AG04450 (cell line): ENCODE data around the gene GLUL. TPM values are rescaled to one million over a fixed set of nuclear protein-coding genes. Genes with fewer than 3 reads are reported as not detected.

ENCODE experiments used
- CTCF ChIA-PET: fragments of 300-600, 350-600 bp; formaldehyde crosslinking; extraction: SDS; loops from one replicate; lab custom pipeline; 2022; ENCODE audit warnings: antibody characterized with exemption, inconsistent platforms; lab: Charles Lee
- POLR2A ChIA-PET: fragments of 350-600 bp; formaldehyde crosslinking; extraction: SDS; loops from one replicate; lab custom pipeline; 2021; ENCODE audit warnings: antibody characterized with exemption, inconsistent platforms; lab: Yijun Ruan, JAX
- DNase-seq: peaks from one replicate; pipeline ENCODE4 v3.0.0-alpha.2; 2011; ENCODE audit warnings: low read depth, low spot score
- H3K27ac ChIP-seq: one replicate; pipeline ENCODE4 v1.5.1; 2012; ENCODE audit warnings: low read depth, low read length, control low read depth
- H3K27me3 ChIP-seq: one replicate; pipeline ENCODE4 v1.6.0; 2012; ENCODE audit warnings: low read length; ENCODE audit not compliant: control insufficient read depth, insufficient read depth
- H3K4me3 ChIP-seq: 2 replicates; pipeline ENCODE4 v1.5.1; 2011; ENCODE audit warnings: mild to moderate bottlenecking, low read depth, low read length, control low read depth
- H3K9me3 ChIP-seq: 2 replicates; pipeline ENCODE4 v1.5.1; 2012; ENCODE audit warnings: low read length; ENCODE audit not compliant: control insufficient read depth, insufficient read depth
- polyA minus RNA-seq: library from RNA; depleted of rRNA, polyadenylated mRNA; stranded (reverse); fragments of >200 nt; gene quantifications from 2 replicates; pipeline ENCODE4 v1.2.3, GENCODE V29; 2011; rRNA and poly(A)+ RNA removed
- polyA plus RNA-seq: library from polyadenylated mRNA; depleted of rRNA; stranded (reverse); fragments of >200 nt; gene quantifications from 2 replicates; pipeline ENCODE4 v1.2.3, GENCODE V29; 2011; rRNA removed
- TF ChIP-seq, protein P1 (sequence below): IDR thresholded peaks from 2 replicates; pipeline ENCODE4 v1.5.1; 2011; ENCODE audit warnings: low read depth, low read length, control low read depth, inconsistent platforms

Gene GLUL
- polyA plus RNA-seq (151 and 182 TPM in 2 replicates), polyA minus RNA-seq (185 and 227 TPM in 2 replicates)

DNA sequence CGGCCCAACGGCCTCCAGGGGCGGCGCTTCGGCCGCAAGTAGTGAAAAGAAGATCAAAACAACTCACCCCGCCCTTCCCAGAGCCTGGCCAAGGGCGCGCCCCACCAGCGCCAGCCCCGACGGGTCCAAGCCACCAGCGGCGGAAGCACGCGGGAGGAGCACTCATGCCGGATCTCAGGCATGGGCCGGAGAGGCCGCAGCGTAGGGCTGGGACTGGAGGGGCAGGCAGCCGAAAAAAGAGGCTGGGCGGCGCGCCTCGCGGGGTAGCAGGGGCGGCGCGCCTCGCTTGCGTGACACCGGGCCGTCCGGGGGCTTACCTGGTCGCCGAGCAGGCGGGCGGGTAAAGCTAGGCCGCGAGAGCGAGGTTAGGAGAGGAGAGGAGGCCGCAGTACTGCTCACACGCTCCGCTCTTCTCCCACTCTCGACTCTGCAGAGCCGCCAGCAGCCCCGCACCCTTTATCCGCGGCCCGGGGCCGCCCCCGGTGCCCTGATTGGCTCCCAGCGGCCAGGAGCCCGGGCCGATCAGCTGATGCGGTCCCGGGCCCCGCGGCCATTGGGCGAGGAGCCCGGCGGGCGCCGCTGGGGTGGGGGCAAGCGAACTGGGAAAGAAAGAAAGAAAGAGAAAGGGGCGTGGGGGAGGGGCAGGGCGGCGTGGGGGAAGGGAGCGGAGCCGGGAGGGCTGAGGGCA, at the start of gene GLUL:
Gene GLUL (minus strand): TSS at position 429 of the 688 bp plus-strand sequence. CDS start 3,053 bp downstream, outside the sequence.
- ChIA-PET POLR2A (interaction anchor here (0.5 to 1.9 kb wide), 16 partner anchors 10 to 1389 kb away, joined by 3 to 17 read pairs (median 4); partner anchors contain the start of gene TEDDM1), CTCF (interaction anchor here (1.0 to 12.0 kb wide), 2 partner anchors 11 to 247 kb away, joined by 3 to 536 read pairs; no protein-coding TSS in a partner anchor)
- no peaks in the 10 kb centered on the region for H3K27me3 ChIP-seq
- peak within 1 kb of the TSS; percentile 78 for H3K4me3 ChIP-seq
- H3K27ac ChIP-seq: peak within 1 kb of the TSS; percentile 87
- H3K9me3 ChIP-seq: no peaks in the 10 kb centered on the region; the same call in 1 of the 2 replicates
- TF ChIP-seq, protein P1, sequence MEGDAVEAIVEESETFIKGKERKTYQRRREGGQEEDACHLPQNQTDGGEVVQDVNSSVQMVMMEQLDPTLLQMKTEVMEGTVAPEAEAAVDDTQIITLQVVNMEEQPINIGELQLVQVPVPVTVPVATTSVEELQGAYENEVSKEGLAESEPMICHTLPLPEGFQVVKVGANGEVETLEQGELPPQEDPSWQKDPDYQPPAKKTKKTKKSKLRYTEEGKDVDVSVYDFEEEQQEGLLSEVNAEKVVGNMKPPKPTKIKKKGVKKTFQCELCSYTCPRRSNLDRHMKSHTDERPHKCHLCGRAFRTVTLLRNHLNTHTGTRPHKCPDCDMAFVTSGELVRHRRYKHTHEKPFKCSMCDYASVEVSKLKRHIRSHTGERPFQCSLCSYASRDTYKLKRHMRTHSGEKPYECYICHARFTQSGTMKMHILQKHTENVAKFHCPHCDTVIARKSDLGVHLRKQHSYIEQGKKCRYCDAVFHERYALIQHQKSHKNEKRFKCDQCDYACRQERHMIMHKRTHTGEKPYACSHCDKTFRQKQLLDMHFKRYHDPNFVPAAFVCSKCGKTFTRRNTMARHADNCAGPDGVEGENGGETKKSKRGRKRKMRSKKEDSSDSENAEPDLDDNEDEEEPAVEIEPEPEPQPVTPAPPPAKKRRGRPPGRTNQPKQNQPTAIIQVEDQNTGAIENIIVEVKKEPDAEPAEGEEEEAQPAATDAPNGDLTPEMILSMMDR: 0 out of 2 replicates have a peak, but pooled peaks have one; percentile 11
- peak; percentile 77 for DNase-seq

DNA sequence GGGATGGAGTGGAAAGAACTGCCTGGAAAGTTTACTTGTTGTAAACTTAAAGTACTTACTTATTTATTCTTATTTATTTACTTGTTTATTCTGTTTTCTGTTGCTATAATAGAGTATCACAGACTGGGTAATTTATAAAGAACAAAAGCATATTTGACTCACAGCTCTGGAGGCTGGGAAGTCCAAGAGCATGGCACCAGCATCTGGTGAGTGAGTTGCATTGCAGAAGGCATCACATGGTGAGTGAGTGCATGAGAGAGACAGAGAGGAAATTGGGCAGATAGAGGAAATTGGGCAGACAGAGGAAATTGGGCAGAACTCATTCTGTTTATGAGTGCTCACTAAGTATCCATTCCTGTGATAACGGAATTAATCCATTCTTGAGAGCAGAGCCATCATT, 46.7 kb upstream of the GLUL start:
- ChIA-PET CTCF (interaction anchor here (0.7 kb wide), 1 partner anchor 16 kb away, joined by 3 read pairs; no protein-coding TSS in a partner anchor), POLR2A (no interaction called here)
- Histone ChIP-seq H3K4me3 (no peak overlapping the region), H3K9me3 (no peaks in the 10 kb centered on the region), H3K27ac (no peak overlapping the region), H3K27me3 (peaks cover 2% of the 10 kb centered on the region)
- DNase-seq: no peak
- TF ChIP-seq, protein P1: no peak

DNA sequence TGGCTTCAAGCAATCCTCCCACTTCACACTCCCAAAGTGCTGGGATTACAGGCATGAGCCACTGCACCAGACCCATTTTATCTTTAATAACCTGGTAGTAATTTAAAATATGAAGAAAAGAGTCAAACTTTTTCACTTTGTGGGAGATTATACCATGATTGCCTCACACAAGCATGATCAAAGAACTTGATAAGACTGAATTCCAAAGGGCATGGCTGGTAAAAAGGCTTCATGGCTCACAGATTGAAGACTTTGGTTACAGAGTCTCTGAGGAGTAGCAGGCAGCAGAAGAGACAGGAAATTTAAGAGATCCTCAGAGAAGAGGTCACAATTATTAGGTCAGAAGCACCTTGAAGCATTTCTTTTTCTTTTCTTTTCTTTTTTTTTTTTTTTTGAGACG, 42.0 kb upstream of the GLUL start:
- no peak overlapping the region for H3K27ac ChIP-seq
- H3K27me3 ChIP-seq: peaks cover 4% of the 10 kb centered on the region
- POLR2A ChIA-PET: no interaction called here
- TF ChIP-seq, protein P1: no peak
- no peak overlapping the region for H3K4me3 ChIP-seq
- H3K9me3 ChIP-seq: no peaks in the 10 kb centered on the region
- CTCF ChIA-PET: no interaction called here
- no peak for DNase-seq

DNA sequence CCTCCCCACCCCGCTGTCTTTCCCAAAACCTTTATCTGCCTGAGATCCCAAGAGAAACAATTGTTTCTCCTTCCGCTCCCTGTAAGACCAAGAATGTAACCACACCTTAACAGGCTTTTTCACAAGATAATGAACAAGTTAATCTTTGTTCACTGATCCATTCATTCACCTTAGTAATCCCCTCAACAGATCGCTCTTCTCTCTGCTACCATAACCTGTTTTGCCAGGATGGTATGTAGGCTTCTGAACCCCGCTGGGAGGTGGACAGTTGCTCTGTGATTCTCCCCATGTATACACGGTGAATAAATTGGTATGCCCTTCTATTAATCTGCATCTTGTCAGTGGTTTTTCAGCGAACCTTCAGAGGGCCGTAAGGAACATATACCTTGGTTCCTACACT, 39.7 kb upstream of the GLUL start:
- CTCF ChIA-PET: no interaction called here
- peaks cover 2% of the 10 kb centered on the region for H3K27me3 ChIP-seq
- H3K9me3 ChIP-seq: no peaks in the 10 kb centered on the region
- DNase-seq: no peak
- TF ChIP-seq, protein P1: no peak
- POLR2A ChIA-PET: no interaction called here
- H3K4me3 ChIP-seq: no peak overlapping the region
- no peak overlapping the region for H3K27ac ChIP-seq
